Measurements from ENCODE around the gene GPSM3. TPM values are rescaled to one million over a fixed set of nuclear protein-coding genes. Genes with fewer than 3 reads are reported as not detected.

GPSM3 gene
- total RNA-seq, 1 experiment from 2014 or later: 2.0 TPM

DNA sequence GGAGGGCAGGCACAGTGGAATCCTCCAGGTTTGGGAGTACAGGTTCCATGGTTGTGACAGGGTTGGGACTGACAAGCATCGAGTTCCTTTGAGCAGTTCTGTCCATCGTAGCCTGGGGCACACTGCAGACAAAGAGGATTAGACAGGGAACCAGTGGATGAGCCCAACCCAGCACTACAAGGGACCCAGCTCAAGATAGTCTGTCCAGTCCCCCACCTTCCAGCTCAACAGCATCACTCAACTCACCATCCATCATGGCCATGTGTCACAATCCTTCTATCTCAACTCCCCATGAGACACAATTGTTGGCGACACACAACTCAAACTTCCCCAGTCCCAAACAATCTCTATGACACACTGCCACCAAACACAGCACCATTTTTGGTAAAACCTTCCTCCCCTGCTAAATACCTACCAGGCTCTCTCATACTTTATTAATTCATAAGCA is 11.8 kb upstream of the GPSM3 start:
- no peak for ATAC-seq
- intact Hi-C loops (cut with micrococcal nuclease; ENCODE audit: unreplicated experiment): no loop called here
- no TSS peak for BruUV-seq (replicated peaks)
- TF ChIP-seq TCF7L2 (IDR thresholded peaks at IDR 0.05; ENCODE audit: low read depth, low read length) (no peak), POLR2AphosphoS5 (IDR thresholded peaks at IDR 0.05; ENCODE audit: low read depth, low read length) (no peak), SIN3A (IDR thresholded peaks at IDR 0.05; ENCODE audit: borderline replicate concordance, insufficient read depth, low read depth, low read length) (no peak)
- TF ChIP-seq, protein P1, sequence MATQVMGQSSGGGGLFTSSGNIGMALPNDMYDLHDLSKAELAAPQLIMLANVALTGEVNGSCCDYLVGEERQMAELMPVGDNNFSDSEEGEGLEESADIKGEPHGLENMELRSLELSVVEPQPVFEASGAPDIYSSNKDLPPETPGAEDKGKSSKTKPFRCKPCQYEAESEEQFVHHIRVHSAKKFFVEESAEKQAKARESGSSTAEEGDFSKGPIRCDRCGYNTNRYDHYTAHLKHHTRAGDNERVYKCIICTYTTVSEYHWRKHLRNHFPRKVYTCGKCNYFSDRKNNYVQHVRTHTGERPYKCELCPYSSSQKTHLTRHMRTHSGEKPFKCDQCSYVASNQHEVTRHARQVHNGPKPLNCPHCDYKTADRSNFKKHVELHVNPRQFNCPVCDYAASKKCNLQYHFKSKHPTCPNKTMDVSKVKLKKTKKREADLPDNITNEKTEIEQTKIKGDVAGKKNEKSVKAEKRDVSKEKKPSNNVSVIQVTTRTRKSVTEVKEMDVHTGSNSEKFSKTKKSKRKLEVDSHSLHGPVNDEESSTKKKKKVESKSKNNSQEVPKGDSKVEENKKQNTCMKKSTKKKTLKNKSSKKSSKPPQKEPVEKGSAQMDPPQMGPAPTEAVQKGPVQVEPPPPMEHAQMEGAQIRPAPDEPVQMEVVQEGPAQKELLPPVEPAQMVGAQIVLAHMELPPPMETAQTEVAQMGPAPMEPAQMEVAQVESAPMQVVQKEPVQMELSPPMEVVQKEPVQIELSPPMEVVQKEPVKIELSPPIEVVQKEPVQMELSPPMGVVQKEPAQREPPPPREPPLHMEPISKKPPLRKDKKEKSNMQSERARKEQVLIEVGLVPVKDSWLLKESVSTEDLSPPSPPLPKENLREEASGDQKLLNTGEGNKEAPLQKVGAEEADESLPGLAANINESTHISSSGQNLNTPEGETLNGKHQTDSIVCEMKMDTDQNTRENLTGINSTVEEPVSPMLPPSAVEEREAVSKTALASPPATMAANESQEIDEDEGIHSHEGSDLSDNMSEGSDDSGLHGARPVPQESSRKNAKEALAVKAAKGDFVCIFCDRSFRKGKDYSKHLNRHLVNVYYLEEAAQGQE (IDR thresholded peaks at IDR 0.05; ENCODE audit: insufficient read depth in 1 of 2, low read depth in 2 of 2, low read length in 1 of 2): no peak
- TF ChIP-seq, protein P2, sequence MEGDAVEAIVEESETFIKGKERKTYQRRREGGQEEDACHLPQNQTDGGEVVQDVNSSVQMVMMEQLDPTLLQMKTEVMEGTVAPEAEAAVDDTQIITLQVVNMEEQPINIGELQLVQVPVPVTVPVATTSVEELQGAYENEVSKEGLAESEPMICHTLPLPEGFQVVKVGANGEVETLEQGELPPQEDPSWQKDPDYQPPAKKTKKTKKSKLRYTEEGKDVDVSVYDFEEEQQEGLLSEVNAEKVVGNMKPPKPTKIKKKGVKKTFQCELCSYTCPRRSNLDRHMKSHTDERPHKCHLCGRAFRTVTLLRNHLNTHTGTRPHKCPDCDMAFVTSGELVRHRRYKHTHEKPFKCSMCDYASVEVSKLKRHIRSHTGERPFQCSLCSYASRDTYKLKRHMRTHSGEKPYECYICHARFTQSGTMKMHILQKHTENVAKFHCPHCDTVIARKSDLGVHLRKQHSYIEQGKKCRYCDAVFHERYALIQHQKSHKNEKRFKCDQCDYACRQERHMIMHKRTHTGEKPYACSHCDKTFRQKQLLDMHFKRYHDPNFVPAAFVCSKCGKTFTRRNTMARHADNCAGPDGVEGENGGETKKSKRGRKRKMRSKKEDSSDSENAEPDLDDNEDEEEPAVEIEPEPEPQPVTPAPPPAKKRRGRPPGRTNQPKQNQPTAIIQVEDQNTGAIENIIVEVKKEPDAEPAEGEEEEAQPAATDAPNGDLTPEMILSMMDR (IDR thresholded peaks at IDR 0.05): no peak
- POLR2A ChIA-PET: no interaction called here
- Histone ChIP-seq H3K27me3 (ENCODE audit: control insufficient read depth, insufficient read depth, low read length) (no peaks in the 10 kb centered on the region), H3K4me3 (ENCODE audit: low read depth in 2 of 2, low read length in 2 of 2) (no peak overlapping the region), H3K27ac (ENCODE audit: low read length) (peak overlapping the region; percentile 8; the same call in 1 of the 2 replicates), H3K36me3 (ENCODE audit: control insufficient read depth, insufficient read depth, low read length) (no peaks in the 10 kb centered on the region), H3K9me3 (ENCODE audit: control insufficient read depth, insufficient read depth, low read depth, low read length) (no peaks in the 10 kb centered on the region), H3K4me1 (ENCODE audit: control insufficient read depth, insufficient read depth, low read length) (no peaks in the 10 kb centered on the region)
- in situ Hi-C loops (cut with HindIII; ENCODE audit: low pct_unique_long_range_greater_than_20kb, low sequenced_read_pairs): no loop called here
- no peak for DNase-seq (ENCODE audit: low read depth, low spot score)
- CTCF ChIA-PET: no interaction called here

DNA sequence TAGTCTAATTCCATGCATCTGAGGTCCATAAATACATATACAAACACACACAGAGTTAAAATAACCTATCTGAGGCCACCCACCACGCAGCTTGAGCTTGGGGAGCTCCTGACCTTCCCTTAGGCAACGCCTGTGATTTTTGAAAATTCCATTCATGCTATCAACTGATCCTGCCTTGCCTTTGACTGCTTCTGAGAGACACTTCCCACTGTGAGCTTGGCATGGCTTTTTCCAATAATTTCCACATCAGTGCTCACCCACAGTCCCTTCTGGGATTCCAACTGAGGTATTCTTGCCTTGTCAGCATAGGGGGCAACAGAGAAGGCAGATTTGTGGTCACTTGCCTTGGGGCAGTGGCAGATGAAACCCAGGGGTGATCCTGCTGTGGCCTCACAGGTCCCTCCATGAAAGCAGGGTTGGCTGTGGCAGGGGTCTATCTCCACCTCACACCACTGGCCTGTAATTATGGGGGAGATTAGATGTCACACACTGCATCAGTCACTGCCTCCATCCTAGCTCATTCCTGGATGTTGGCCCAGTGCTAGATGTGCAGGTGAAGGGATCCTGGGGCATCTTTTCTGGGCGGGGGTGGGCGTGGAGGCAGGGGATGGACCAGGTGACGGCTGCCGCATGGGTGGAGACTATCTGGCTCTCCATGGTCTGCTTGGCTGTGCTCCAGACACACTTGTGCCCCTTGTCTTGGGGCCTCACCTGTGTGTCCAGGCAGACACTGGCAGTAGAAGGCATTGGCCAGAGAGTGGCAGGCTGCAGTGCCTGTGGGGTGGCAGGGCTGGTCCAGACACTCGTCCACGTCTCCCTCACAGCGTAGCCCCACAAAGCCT is 11.2 kb upstream of the GPSM3 start:
- POLR2A ChIA-PET: interaction anchor here (0.5 kb wide), 1 partner anchor 487 kb away, joined by 4 read pairs; no protein-coding TSS in a partner anchor
- no peaks in the 10 kb centered on the region for H3K4me1 ChIP-seq (ENCODE audit: control insufficient read depth, insufficient read depth, low read length)
- no peak for DNase-seq (ENCODE audit: low read depth, low spot score)
- in situ Hi-C loops (cut with HindIII; ENCODE audit: low pct_unique_long_range_greater_than_20kb, low sequenced_read_pairs): no loop called here
- BruUV-seq (replicated peaks): no TSS peak
- no peak overlapping the region for H3K4me3 ChIP-seq (ENCODE audit: low read depth in 2 of 2, low read length in 2 of 2)
- no peaks in the 10 kb centered on the region for H3K9me3 ChIP-seq (ENCODE audit: control insufficient read depth, insufficient read depth, low read depth, low read length)
- ATAC-seq: peak; percentile 49; the same call in 1 of the 2 replicates
- CTCF ChIA-PET: interaction anchor here (0.6 kb wide), 1 partner anchor 12 kb away, joined by 4 read pairs; no protein-coding TSS in a partner anchor
- no peak overlapping the region for H3K27ac ChIP-seq (ENCODE audit: low read length)
- H3K27me3 ChIP-seq (ENCODE audit: control insufficient read depth, insufficient read depth, low read length): no peaks in the 10 kb centered on the region
- intact Hi-C loops (cut with micrococcal nuclease; ENCODE audit: unreplicated experiment): no loop called here
- H3K36me3 ChIP-seq (ENCODE audit: control insufficient read depth, insufficient read depth, low read length): no peaks in the 10 kb centered on the region
- TF ChIP-seq TCF7L2 (IDR thresholded peaks at IDR 0.05; ENCODE audit: low read depth, low read length) (peak; percentile 40; the same call in 1 of the 2 replicates), SIN3A (IDR thresholded peaks at IDR 0.05; ENCODE audit: borderline replicate concordance, insufficient read depth, low read depth, low read length) (no peak), POLR2AphosphoS5 (IDR thresholded peaks at IDR 0.05; ENCODE audit: low read depth, low read length) (no peak)
- TF ChIP-seq, protein P1 (IDR thresholded peaks at IDR 0.05; ENCODE audit: insufficient read depth in 1 of 2, low read depth in 2 of 2, low read length in 1 of 2): no peak
- TF ChIP-seq, protein P2 (IDR thresholded peaks at IDR 0.05): no peak

Data from Panc1 (cell line).